ENCODE data around the gene ATAT1. TPM values are rescaled to one million over a fixed set of nuclear protein-coding genes. Genes with fewer than 3 reads are reported as not detected.

Gene ATAT1
- total RNA-seq, 4 donors from 2014 or later, result 8.5 to 10.2 (median 10.1) TPM; not detected in 1

- Histone ChIP-seq H3K9me3 (no peaks in the 10 kb centered on the region), H3K36me3 (no peaks in the 10 kb centered on the region), H3K4me3 (no peak overlapping the region), H3K27ac (no peak overlapping the region), H3K4me1 (peaks cover 4 to 6% of the 10 kb centered on the region in 2 donors), H3K27me3 (no peaks in the 10 kb centered on the region)
- intact Hi-C loops (cut with DNase I; ENCODE audit: low total_unique reads), result no loop called here
- no peak for DNase-seq
- TF ChIP-seq, protein P1, sequence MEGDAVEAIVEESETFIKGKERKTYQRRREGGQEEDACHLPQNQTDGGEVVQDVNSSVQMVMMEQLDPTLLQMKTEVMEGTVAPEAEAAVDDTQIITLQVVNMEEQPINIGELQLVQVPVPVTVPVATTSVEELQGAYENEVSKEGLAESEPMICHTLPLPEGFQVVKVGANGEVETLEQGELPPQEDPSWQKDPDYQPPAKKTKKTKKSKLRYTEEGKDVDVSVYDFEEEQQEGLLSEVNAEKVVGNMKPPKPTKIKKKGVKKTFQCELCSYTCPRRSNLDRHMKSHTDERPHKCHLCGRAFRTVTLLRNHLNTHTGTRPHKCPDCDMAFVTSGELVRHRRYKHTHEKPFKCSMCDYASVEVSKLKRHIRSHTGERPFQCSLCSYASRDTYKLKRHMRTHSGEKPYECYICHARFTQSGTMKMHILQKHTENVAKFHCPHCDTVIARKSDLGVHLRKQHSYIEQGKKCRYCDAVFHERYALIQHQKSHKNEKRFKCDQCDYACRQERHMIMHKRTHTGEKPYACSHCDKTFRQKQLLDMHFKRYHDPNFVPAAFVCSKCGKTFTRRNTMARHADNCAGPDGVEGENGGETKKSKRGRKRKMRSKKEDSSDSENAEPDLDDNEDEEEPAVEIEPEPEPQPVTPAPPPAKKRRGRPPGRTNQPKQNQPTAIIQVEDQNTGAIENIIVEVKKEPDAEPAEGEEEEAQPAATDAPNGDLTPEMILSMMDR (IDR thresholded peaks at IDR 0.05), result no peak
- TF ChIP-seq POLR2A (IDR thresholded peaks at IDR 0.05), result no peak
These were observed 17.0 kb downstream of the ATAT1 start for GRCh38 chr6:30643656-30644055.

- Histone ChIP-seq H3K27ac (no peak overlapping the region), H3K4me1 (peaks cover 4 to 6% of the 10 kb centered on the region in 2 donors), H3K9me3 (no peaks in the 10 kb centered on the region), H3K27me3 (no peaks in the 10 kb centered on the region), H3K4me3 (no peak overlapping the region), H3K36me3 (no peaks in the 10 kb centered on the region)
- no peak for DNase-seq
- intact Hi-C loops (cut with DNase I; ENCODE audit: low total_unique reads), result no loop called here
- TF ChIP-seq POLR2A (IDR thresholded peaks at IDR 0.05), result no peak
- TF ChIP-seq, protein P1 (IDR thresholded peaks at IDR 0.05), result no peak
These were observed 18.1 kb downstream of the ATAT1 start for GRCh38 chr6:30644769-30645168.

- TF ChIP-seq, protein P1 (IDR thresholded peaks at IDR 0.05), result no peak
- no peak for TF ChIP-seq POLR2A (IDR thresholded peaks at IDR 0.05)
- no peak overlapping the region for H3K4me3 ChIP-seq
- no peaks in the 10 kb centered on the region for H3K9me3 ChIP-seq
- intact Hi-C loops (cut with DNase I; ENCODE audit: low total_unique reads), result no loop called here
- peak overlapping the region; percentile 92 to 95 for H3K27ac ChIP-seq
- no peaks in the 10 kb centered on the region for H3K36me3 ChIP-seq
- no peak for DNase-seq
- H3K4me1 ChIP-seq, result peaks cover 4 to 6% of the 10 kb centered on the region in 2 donors
- no peaks in the 10 kb centered on the region for H3K27me3 ChIP-seq
These were observed 19.3 kb downstream of the ATAT1 start for GRCh38 chr6:30645989-30646388.

- Histone ChIP-seq H3K9me3 (no peaks in the 10 kb centered on the region), H3K36me3 (no peaks in the 10 kb centered on the region), H3K4me3 (peak within 1 kb of the TSS; percentile 74 to 99), H3K27ac (peak within 1 kb of the TSS; percentile 92 to 95), H3K4me1 (peaks cover 4 to 6% of the 10 kb centered on the region in 2 donors), H3K27me3 (no peaks in the 10 kb centered on the region)
- intact Hi-C loops (cut with DNase I; ENCODE audit: low total_unique reads), result no loop called here
- peak; percentile 92 to 93 for DNase-seq
- TF ChIP-seq, protein P1 (IDR thresholded peaks at IDR 0.05), result no peak
- no peak for TF ChIP-seq POLR2A (IDR thresholded peaks at IDR 0.05)
These were observed 20.0 kb downstream of the ATAT1 start, which contains the start of gene C6orf136 for GRCh38 chr6:30646450-30647241. Gene C6orf136, plus strand, starts transcription at chr6:30647133. Its CDS starts 99 bp downstream, at chr6:30647232.
